ENCODE measurements around the gene FBXO4. TPM values are rescaled to one million over a fixed set of nuclear protein-coding genes. Genes with fewer than 3 reads are reported as not detected.

The FBXO4 gene
- total RNA-seq, 2 donors from 2014 or later: 7.6 to 8.6 TPM

- Histone ChIP-seq H3K27me3 (no peaks in the 10 kb centered on the region), H3K9ac (ENCODE audit: low read depth in 2 of 2, low read length in 2 of 2) (peak overlapping the region; percentile 87 to 89), H3K4me1 (no peaks in the 10 kb centered on the region), H3K36me3 (no peaks in the 10 kb centered on the region), H3K27ac (peak overlapping the region; percentile 88), H3K4me3 (peak overlapping the region; percentile 66), H3K9me3 (no peaks in the 10 kb centered on the region)
- intact Hi-C loops (cut with DNase I): no loop called here
- DNase-seq: no peak
- no peak for TF ChIP-seq CTCF (IDR thresholded peaks at IDR 0.05)
Observed at GRCh38 chr5:41924526-41924871, 582 bp upstream of the FBXO4 start.

DNA sequence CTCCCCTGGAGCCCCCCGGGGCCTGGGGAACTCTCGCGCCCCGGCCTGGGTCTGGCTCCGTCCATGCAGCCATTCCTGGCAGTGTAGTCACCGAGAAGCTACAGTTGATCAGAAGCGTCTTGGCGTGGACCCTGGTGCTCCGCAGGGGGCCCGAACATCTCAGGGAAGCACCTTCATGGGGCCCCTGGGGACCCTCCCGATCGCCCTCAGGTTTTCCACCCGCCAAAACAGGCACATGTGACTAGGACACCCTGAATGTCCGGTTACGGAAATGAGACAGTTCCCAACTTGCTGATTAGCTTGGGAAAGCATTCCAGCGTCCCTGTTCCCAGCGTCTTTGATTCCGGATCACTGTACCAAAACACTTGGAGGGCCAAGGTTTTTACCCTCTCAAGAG is 472 bp downstream of the FBXO4 start:
- Histone ChIP-seq H3K4me1 (no peaks in the 10 kb centered on the region), H3K27ac (peak overlapping the region; percentile 88), H3K9me3 (no peaks in the 10 kb centered on the region), H3K27me3 (no peaks in the 10 kb centered on the region), H3K4me3 (peak overlapping the region; percentile 66), H3K36me3 (no peaks in the 10 kb centered on the region), H3K9ac (ENCODE audit: low read depth in 2 of 2, low read length in 2 of 2) (peak overlapping the region; percentile 87 to 89)
- TF ChIP-seq CTCF (IDR thresholded peaks at IDR 0.05): no peak
- peak; percentile 58 for DNase-seq
- intact Hi-C loops (cut with DNase I): loop anchor here (5.0 kb wide), 2 partner anchors 53 to 68 kb away; partner anchors contain the start of gene OXCT1

GRCh38 chr5:41927604-41928003 is 2.5 kb downstream of the FBXO4 start:
- no peak for DNase-seq
- Histone ChIP-seq H3K36me3 (no peaks in the 10 kb centered on the region), H3K4me1 (no peaks in the 10 kb centered on the region), H3K9me3 (no peaks in the 10 kb centered on the region), H3K27ac (no peak overlapping the region), H3K9ac (ENCODE audit: low read depth in 2 of 2, low read length in 2 of 2) (no peak overlapping the region), H3K4me3 (no peak overlapping the region), H3K27me3 (no peaks in the 10 kb centered on the region)
- intact Hi-C loops (cut with DNase I): loop anchor here (5.0 kb wide), 2 partner anchors 55 to 70 kb away; partner anchors contain the start of gene OXCT1
- TF ChIP-seq CTCF (IDR thresholded peaks at IDR 0.05): no peak

DNA sequence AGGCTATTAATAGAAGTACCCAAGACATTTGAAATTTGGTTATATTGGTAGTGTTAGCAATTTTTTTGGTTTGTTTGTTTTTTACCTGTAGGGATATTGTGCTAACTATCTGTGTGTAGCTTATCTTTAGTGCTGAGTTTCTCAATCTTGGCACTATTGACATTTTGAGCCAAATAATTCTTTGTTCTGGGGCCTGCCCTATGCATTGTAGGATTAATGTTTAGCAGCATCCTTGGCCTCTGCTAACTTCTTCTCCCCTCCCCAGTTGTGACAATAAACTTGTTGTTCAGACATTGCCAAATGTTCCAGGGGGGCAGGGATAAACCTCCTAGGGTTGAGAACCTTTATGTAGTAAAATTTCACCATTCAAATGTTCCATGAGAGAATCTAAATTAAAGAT is 4.0 kb downstream of the FBXO4 start:
- no peak for TF ChIP-seq CTCF (IDR thresholded peaks at IDR 0.05)
- H3K27me3 ChIP-seq: no peaks in the 10 kb centered on the region
- no peaks in the 10 kb centered on the region for H3K4me1 ChIP-seq
- H3K36me3 ChIP-seq: no peaks in the 10 kb centered on the region
- intact Hi-C loops (cut with DNase I): loop anchor here (5.0 kb wide), 2 partner anchors 57 to 72 kb away; partner anchors contain the start of gene OXCT1
- no peaks in the 10 kb centered on the region for H3K9me3 ChIP-seq
- no peak for DNase-seq
- no peak overlapping the region for H3K9ac ChIP-seq (ENCODE audit: low read depth in 2 of 2, low read length in 2 of 2)
- no peak overlapping the region for H3K27ac ChIP-seq
- no peak overlapping the region for H3K4me3 ChIP-seq

- H3K27me3 ChIP-seq: no peaks in the 10 kb centered on the region
- TF ChIP-seq CTCF (IDR thresholded peaks at IDR 0.05): no peak
- intact Hi-C loops (cut with DNase I): loop anchor here (5.0 kb wide), 1 partner anchor 830 kb away; no protein-coding TSS in a partner anchor
- H3K9ac ChIP-seq (ENCODE audit: low read depth in 2 of 2, low read length in 2 of 2): no peak overlapping the region
- no peak overlapping the region for H3K4me3 ChIP-seq
- DNase-seq: no peak
- H3K36me3 ChIP-seq: no peaks in the 10 kb centered on the region
- H3K27ac ChIP-seq: no peak overlapping the region
- H3K9me3 ChIP-seq: no peaks in the 10 kb centered on the region
- H3K4me1 ChIP-seq: no peaks in the 10 kb centered on the region
Observed at GRCh38 chr5:41932770-41933169, 7.7 kb downstream of the FBXO4 start.
